GM12878 (cell line): Measurements from ENCODE around the gene TMEM63C. TPM values are rescaled to one million over a fixed set of nuclear protein-coding genes. Genes with fewer than 3 reads are reported as not detected.

Source experiments
- ATAC-seq: fragments of 200-7000 bp; cut with Tn5 transposase; 3 replicates; pipeline ENCODE4 v1.9.1; 2020; ENCODE audit warnings: mild to moderate bottlenecking, moderate library complexity
- BruUV-seq: library from RNA; stranded (reverse); fragments of 400-500 nt; replicated peaks from 2 replicates; lab custom pipeline; 2021; lab: Mats Ljungman, UMichigan
- CTCF ChIA-PET: fragments of 300-600 bp; sonication (Branson Sonifier 250); formaldehyde crosslinking; extraction: SDS; loops from one replicate; lab custom pipeline; 2021; ENCODE audit warnings: inconsistent platforms; lab: Yijun Ruan, JAX
- POLR2A ChIA-PET: fragments of 350-600 bp; formaldehyde crosslinking; extraction: SDS; loops from one replicate; lab custom pipeline; 2021; ENCODE audit warnings: inconsistent platforms; lab: Charles Lee
- RAD21 ChIA-PET: fragments of 300-600 bp; sonication (Branson Sonifier 250); formaldehyde crosslinking; loops from one replicate; lab custom pipeline; 2023; ENCODE audit warnings: antibody characterized with exemption; ENCODE audit not compliant: unreplicated experiment; lab: Charles Lee
- SMC1A ChIA-PET: fragments of 300-600 bp; sonication (Branson Sonifier 250); formaldehyde crosslinking; loops from one replicate; lab custom pipeline; 2023; ENCODE audit not compliant: unreplicated experiment, uncharacterized antibody; lab: Charles Lee
- DNase-seq: peaks from one replicate; pipeline ENCODE4 v3.0.0-alpha.2; 2011; ENCODE audit warnings: low read depth, low spot score
- FAIRE-seq: peaks from 3 replicates; lab custom pipeline; 2011; peaks lifted over from hg19 to GRCh38; lab: Jason Lieb, UNC
- H2AFZ ChIP-seq: 2 replicates; pipeline ENCODE4 v1.6.0; 2011; ENCODE audit warnings: low read depth, low read length, control low read depth; ENCODE audit not compliant: control insufficient read depth
- H3K27ac ChIP-seq: 2 replicates; pipeline ENCODE4 v1.5.1; 2011; ENCODE audit warnings: control low read depth; ENCODE audit not compliant: control insufficient read depth, insufficient read depth
- H3K27me3 ChIP-seq, 2 experiments: replicated peaks in 1 of 2; 2 replicates each; pipeline versions ENCODE4 v1.6.0 to v1.6.1; 2011; ENCODE audit warnings: low read length in 1 of 2; ENCODE audit not compliant: control insufficient read depth in 2 of 2, insufficient read depth in 2 of 2
- H3K36me3 ChIP-seq, 2 experiments: 2 replicates each; pipeline ENCODE4 v1.5.1; 2011; ENCODE audit warnings: low read length in 1 of 2; ENCODE audit not compliant: control insufficient read depth in 2 of 2, insufficient read depth in 2 of 2
- H3K4me1 ChIP-seq: 2 replicates; pipeline ENCODE4 v1.6.1; 2011; ENCODE audit warnings: mild to moderate bottlenecking, low read length, moderate library complexity, mixed read lengths; ENCODE audit not compliant: control insufficient read depth, insufficient read depth
- H3K4me2 ChIP-seq: 2 replicates; pipeline ENCODE4 v1.6.0; 2011; ENCODE audit warnings: control low read depth; ENCODE audit not compliant: control insufficient read depth, insufficient read depth
- H3K4me3 ChIP-seq: fragments of 200-600 bp; sonication (generic); 2 replicates; pipeline ENCODE4 v1.5.1; 2016
- H3K79me2 ChIP-seq: 2 replicates; pipeline ENCODE4 v1.6.0; 2011; ENCODE audit warnings: low read length; ENCODE audit not compliant: control insufficient read depth, insufficient read depth
- H3K9ac ChIP-seq: 2 replicates; pipeline ENCODE4 v1.8.0; 2011; ENCODE audit warnings: low read length, control low read depth, mixed read lengths; ENCODE audit not compliant: control insufficient read depth, insufficient read depth
- H3K9me3 ChIP-seq: replicated peaks from 3 replicates; pipeline ENCODE4 v1.5.1; 2011; ENCODE audit warnings: mild to moderate bottlenecking, low read length; ENCODE audit not compliant: control insufficient read depth, insufficient read depth
- H4K20me1 ChIP-seq: 2 replicates; pipeline ENCODE4 v1.6.0; 2011; ENCODE audit not compliant: control insufficient read depth, insufficient read depth
- JUND ChIP-seq: IDR thresholded peaks from 2 replicates; pipeline ENCODE4 v1.6.1; 2012; ENCODE audit warnings: low read depth, mild to moderate bottlenecking, low read length, improper control_type of control experiment, moderate library complexity
- TCF7 ChIP-seq: IDR thresholded peaks from 2 replicates; pipeline ENCODE4 v1.6.1; 2014; ENCODE audit warnings: antibody characterized with exemption, borderline replicate concordance
- WRNIP1 ChIP-seq: IDR thresholded peaks from 2 replicates; pipeline ENCODE4 v1.6.1; 2011; ENCODE audit warnings: low read depth, low read length, improper control_type of control experiment, borderline replicate concordance
- ZBTB11 ChIP-seq: fragments of 450-650 bp; formaldehyde crosslinking; IDR thresholded peaks from 2 replicates; pipeline ENCODE4 v1.5.0; 2022; ENCODE audit warnings: mild to moderate bottlenecking, missing genetic modification characterization
- WGBS: methylation state at CpG from one replicate; pipeline ENCODE4 v1.1.6; 2016; ENCODE audit warnings: low lambda C conversion rate; ENCODE audit not compliant: insufficient replicate concordance, insufficient coverage; ENCODE audit errors: missing lambda C conversion rate; 5-methylcytosine and 5-hydroxymethylcytosine counted together
- in situ Hi-C: fragments of 300-500 bp; cut with MboI; formaldehyde crosslinking; loops from 9 replicates; pipeline ENCODE4 v1.14.3; 2018; ENCODE audit warnings: mixed read lengths
- intact Hi-C: fragments of 100-400 bp; cut with micrococcal nuclease; formaldehyde crosslinking; loops from one replicate; pipeline ENCODE4 v1.14.2; 2022; ENCODE audit not compliant: unreplicated experiment
- polyA plus RNA-seq, 11 experiments: library from polyadenylated mRNA; depleted of rRNA in 4 of 11; unstranded in 6 of 11; stranded (reverse) in 5 of 11; fragments of >200 nt; fragmentation: Nextera tagmentation in 4 of 11; fragmentation: Illumina TruSeq in 1 of 11; extraction: Ambion mirVana in 4 of 11; extraction: Trizol in 1 of 11; gene quantifications; 1 replicate in 1 of 11; 2 replicates in 10 of 11; pipeline versions ENCODE4 v1.2.1 to v1.2.3, GENCODE V29; 2011 to 2016; ENCODE audit warnings: inconsistent platforms in 2 of 11, missing spikeins in 2 of 11, low read depth in 1 of 11
- total RNA-seq, 4 experiments: library from RNA; depleted of rRNA in 3 of 4; stranded (reverse); fragments of >200 nt in 3 of 4; fragmentation: Illumina TruSeq in 1 of 4; extraction: Trizol in 1 of 4; gene quantifications; 2 replicates each; pipeline versions ENCODE4 v1.2.1 to v1.2.3, GENCODE V29; 2013 to 2021
- TF ChIP-seq, protein P1 (sequence below): fragments of 450-650 bp; IDR thresholded peaks from 2 replicates; pipeline ENCODE4 v1.6.1; 2017; ENCODE audit warnings: mild to moderate bottlenecking, moderate library complexity

TMEM63C gene
- total and polyA plus RNA-seq, 10 of the 15 experiments (the other 5 are each of a cell fraction or from before 2014, with no cell fraction given) = 0.06 to 1.3 (median 0.39) TPM; not detected in 4

DNA sequence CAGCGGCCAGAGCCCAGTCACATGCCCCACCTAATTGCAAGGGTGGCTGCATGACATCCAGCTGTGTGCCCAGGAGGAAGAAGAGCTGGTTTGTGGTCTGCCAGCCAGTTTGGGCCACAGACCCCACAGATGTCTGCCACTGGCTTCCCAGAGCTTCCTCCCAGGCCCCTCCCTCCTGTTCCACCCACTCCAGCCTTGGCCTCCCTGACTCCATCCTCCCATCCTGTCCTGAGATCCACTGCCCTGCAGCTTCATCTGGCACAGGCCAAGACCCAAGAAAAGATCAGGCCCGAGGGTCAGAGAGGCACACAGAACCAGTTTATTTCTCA is 83.6 kb downstream of the TMEM63C start:
- POLR2A ChIA-PET = no interaction called here

More for the DNA sequence above, 83.6 kb downstream of the TMEM63C start:
- Histone ChIP-seq H4K20me1 (no peaks in the 10 kb centered on the region), H3K36me3 (no peaks in the 10 kb centered on the region), H3K27me3 (peaks cover 0 to 8% of the 10 kb centered on the region in 2 experiments; a peak in 3 of 4 replicates), H3K4me2 (no peak overlapping the region), H3K27ac (no peak overlapping the region), H3K79me2 (no peaks in the 10 kb centered on the region), H3K9ac (no peak overlapping the region), H3K9me3 (no peaks in the 10 kb centered on the region), H2AFZ (no peak overlapping the region), H3K4me1 (no peaks in the 10 kb centered on the region), H3K4me3 (no peak overlapping the region)
- SMC1A ChIA-PET = interaction anchor here (0.6 kb wide), 1 partner anchor 822 kb away, joined by 4 read pairs; no protein-coding TSS in a partner anchor
- RAD21 ChIA-PET = no interaction called here
- intact Hi-C loops (no loop called here), in situ Hi-C loops (no loop called here)
- DNase-seq (no peak), FAIRE-seq (no peak), ATAC-seq (no peak)
- no TSS peak for BruUV-seq
- no peak for TF ChIP-seq WRNIP1
- TF ChIP-seq ZBTB11 = no peak
- TF ChIP-seq, protein P1, sequence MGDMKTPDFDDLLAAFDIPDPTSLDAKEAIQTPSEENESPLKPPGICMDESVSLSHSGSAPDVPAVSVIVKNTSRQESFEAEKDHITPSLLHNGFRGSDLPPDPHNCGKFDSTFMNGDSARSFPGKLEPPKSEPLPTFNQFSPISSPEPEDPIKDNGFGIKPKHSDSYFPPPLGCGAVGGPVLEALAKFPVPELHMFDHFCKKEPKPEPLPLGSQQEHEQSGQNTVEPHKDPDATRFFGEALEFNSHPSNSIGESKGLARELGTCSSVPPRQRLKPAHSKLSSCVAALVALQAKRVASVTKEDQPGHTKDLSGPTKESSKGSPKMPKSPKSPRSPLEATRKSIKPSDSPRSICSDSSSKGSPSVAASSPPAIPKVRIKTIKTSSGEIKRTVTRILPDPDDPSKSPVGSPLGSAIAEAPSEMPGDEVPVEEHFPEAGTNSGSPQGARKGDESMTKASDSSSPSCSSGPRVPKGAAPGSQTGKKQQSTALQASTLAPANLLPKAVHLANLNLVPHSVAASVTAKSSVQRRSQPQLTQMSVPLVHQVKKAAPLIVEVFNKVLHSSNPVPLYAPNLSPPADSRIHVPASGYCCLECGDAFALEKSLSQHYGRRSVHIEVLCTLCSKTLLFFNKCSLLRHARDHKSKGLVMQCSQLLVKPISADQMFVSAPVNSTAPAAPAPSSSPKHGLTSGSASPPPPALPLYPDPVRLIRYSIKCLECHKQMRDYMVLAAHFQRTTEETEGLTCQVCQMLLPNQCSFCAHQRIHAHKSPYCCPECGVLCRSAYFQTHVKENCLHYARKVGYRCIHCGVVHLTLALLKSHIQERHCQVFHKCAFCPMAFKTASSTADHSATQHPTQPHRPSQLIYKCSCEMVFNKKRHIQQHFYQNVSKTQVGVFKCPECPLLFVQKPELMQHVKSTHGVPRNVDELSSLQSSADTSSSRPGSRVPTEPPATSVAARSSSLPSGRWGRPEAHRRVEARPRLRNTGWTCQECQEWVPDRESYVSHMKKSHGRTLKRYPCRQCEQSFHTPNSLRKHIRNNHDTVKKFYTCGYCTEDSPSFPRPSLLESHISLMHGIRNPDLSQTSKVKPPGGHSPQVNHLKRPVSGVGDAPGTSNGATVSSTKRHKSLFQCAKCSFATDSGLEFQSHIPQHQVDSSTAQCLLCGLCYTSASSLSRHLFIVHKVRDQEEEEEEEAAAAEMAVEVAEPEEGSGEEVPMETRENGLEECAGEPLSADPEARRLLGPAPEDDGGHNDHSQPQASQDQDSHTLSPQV = no peak
- TF ChIP-seq TCF7 = no peak
- no peak for TF ChIP-seq JUND
- 0% methylated on average over 2 of the region's 2 CpGs for WGBS
- CTCF ChIA-PET = no interaction called here
